Lower leg skin (tissue), 3 donors: ENCODE data around the gene GALNT14.
"Not testable (repeated sequence)": the region's sequence is repeated elsewhere in the genome, so short reads cannot be mapped to it uniquely, and the experiment has no call there.

Experiments used
- POLR2A ChIP-seq, 2 donors: fragments of 450-650 bp; IDR thresholded peaks; one replicate each; pipeline ENCODE4 v1.6.1; 2016 to 2017; ENCODE audit warnings: antibody characterized with exemption in 2 of 2, mild to moderate bottlenecking in 1 of 2, moderate library complexity in 1 of 2
- TF ChIP-seq, protein P1 (sequence below), 3 donors: fragments of 450-650 bp; IDR thresholded peaks; one replicate each; pipeline ENCODE4 v1.5.1; 2016; ENCODE audit warnings: antibody characterized with exemption in 3 of 3, mild to moderate bottlenecking in 3 of 3, moderate library complexity in 2 of 3

DNA sequence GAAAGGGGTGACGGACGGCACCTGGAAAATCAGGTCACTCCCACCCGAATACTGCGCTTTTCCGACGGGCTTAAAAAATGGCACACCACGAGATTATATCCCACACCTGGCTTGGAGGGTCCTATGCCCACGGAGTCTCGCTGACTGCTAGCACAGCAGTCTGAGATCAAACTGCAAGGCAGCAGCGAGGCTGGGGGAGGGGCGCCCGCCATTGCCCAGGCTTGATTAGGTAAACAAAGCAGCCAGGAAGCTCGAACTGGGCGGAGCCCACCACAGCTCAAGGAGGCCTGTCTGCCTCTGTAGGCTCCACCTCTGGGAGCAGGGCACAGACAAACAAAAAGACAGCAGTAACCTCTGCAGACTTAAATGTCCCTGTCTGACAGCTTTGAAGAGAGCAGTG lies 233.8 kb downstream of the GALNT14 start:
- TF ChIP-seq, protein P1, sequence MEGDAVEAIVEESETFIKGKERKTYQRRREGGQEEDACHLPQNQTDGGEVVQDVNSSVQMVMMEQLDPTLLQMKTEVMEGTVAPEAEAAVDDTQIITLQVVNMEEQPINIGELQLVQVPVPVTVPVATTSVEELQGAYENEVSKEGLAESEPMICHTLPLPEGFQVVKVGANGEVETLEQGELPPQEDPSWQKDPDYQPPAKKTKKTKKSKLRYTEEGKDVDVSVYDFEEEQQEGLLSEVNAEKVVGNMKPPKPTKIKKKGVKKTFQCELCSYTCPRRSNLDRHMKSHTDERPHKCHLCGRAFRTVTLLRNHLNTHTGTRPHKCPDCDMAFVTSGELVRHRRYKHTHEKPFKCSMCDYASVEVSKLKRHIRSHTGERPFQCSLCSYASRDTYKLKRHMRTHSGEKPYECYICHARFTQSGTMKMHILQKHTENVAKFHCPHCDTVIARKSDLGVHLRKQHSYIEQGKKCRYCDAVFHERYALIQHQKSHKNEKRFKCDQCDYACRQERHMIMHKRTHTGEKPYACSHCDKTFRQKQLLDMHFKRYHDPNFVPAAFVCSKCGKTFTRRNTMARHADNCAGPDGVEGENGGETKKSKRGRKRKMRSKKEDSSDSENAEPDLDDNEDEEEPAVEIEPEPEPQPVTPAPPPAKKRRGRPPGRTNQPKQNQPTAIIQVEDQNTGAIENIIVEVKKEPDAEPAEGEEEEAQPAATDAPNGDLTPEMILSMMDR (IDR thresholded peaks at IDR 0.05), result not testable (repeated sequence)
- TF ChIP-seq POLR2A (IDR thresholded peaks at IDR 0.05), result not testable (repeated sequence)
